Neural crest cell (in vitro differentiated cells): ENCODE data around the gene PHF21A. TPM values are rescaled to one million over a fixed set of nuclear protein-coding genes. Genes with fewer than 3 reads are reported as not detected.
A peak's percentile ranks its signal among the peaks of the same experiment; 100 is the strongest.
"Not testable (repeated sequence)": the region's sequence is repeated elsewhere in the genome, so short reads cannot be mapped to it uniquely, and the experiment has no call there.

ENCODE experiments used
- DNase-seq: peaks from one replicate; pipeline ENCODE4 v3.0.0; 2021; ENCODE audit warnings: low read depth, mixed read lengths, low spot score
- H3K27ac Mint-ChIP-seq: one replicate; pipeline ENCODE4 v1.8.0; 2021; ENCODE audit warnings: mild to moderate bottlenecking, mixed read lengths; ENCODE audit not compliant: unreplicated experiment
- H3K27me3 Mint-ChIP-seq: 2 replicates; pipeline ENCODE4 v1.8.0; 2021; ENCODE audit warnings: low read depth, mild to moderate bottlenecking, mixed read lengths
- H3K36me3 Mint-ChIP-seq: 2 replicates; pipeline ENCODE4 v1.8.0; 2021; ENCODE audit warnings: low read depth, mild to moderate bottlenecking, mixed read lengths
- H3K4me1 Mint-ChIP-seq: 2 replicates; pipeline ENCODE4 v1.8.0; 2021; ENCODE audit warnings: mixed read lengths
- H3K4me3 Mint-ChIP-seq: one replicate; pipeline ENCODE4 v1.8.0; 2021; ENCODE audit warnings: mild to moderate bottlenecking, mixed read lengths
- H3K9me3 Mint-ChIP-seq: 2 replicates; pipeline ENCODE4 v1.8.0; 2021; ENCODE audit warnings: mixed read lengths
- CTCF ChIP-seq: fragments of 200-600 bp; sonication (generic); conservative IDR thresholded peaks from 2 replicates; pipeline ENCODE4 v1.5.0; 2021; ENCODE audit warnings: antibody characterized with exemption, mild to moderate bottlenecking
- total RNA-seq: library from RNA; stranded (reverse); gene quantifications from 2 replicates; pipeline ENCODE4 v1.2.1, GENCODE V29; 2021

Gene PHF21A
- total RNA-seq, 1 donor from 2014 or later: 56.5 TPM

DNA sequence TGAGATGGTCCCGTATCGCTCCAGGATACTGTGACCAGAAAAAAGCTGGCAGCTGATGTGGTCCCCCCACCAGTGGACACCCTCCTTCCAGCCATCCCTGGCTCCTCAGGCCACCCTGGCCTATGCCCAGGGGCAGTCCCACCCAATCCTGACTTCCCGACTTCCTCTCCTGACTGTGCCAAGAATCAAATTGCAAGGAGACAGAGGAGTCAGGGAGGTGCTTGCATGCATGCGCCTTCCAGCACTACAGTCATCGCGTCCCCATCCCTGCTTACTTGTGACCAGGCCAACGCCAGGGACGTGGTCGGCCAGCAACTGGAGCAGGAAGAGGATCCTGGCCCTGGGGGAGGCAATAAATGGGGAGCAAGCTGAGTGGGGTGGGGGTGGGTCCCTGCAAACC lies 210.6 kb downstream of the PHF21A start:
- Mint-ChIP-seq H3K4me3 (no peak overlapping the region), H3K9me3 (no peaks in the 10 kb centered on the region), H3K36me3 (no peaks in the 10 kb centered on the region), H3K27me3 (no peaks in the 10 kb centered on the region), H3K4me1 (peaks cover 11% of the 10 kb centered on the region), H3K27ac (no peak overlapping the region)
- DNase-seq: no peak
- TF ChIP-seq CTCF: no peak

- TF ChIP-seq CTCF: no peak
- Mint-ChIP-seq H3K27ac (no peak overlapping the region), H3K4me1 (peaks cover 11% of the 10 kb centered on the region), H3K9me3 (no peaks in the 10 kb centered on the region), H3K36me3 (no peaks in the 10 kb centered on the region), H3K4me3 (no peak overlapping the region), H3K27me3 (no peaks in the 10 kb centered on the region)
- DNase-seq: no peak
These were observed 211.4 kb downstream of the PHF21A start for GRCh38 chr11:45909594-45910475.

GRCh38 chr11:45907911-45908370 lies 213.3 kb downstream of the PHF21A start:
- peak overlapping the region; percentile 70 for H3K4me3 Mint-ChIP-seq
- no peak overlapping the region for H3K27ac Mint-ChIP-seq

GRCh38 chr11:45906965-45907611 lies 214.2 kb downstream of the PHF21A start, which contains the start of gene FREY1:
Gene FREY1 (minus strand): TSS chr11:45907271. CDS start chr11:45907245, 26 bp downstream.
- no peak for DNase-seq
- peak within 1 kb of the TSS; percentile 70 for H3K4me3 Mint-ChIP-seq
- no peaks in the 10 kb centered on the region for H3K36me3 Mint-ChIP-seq
- peak within 1 kb of the TSS; percentile 38 for H3K27ac Mint-ChIP-seq
- no peaks in the 10 kb centered on the region for H3K27me3 Mint-ChIP-seq
- H3K9me3 Mint-ChIP-seq: no peaks in the 10 kb centered on the region
- no peak for TF ChIP-seq CTCF
- H3K4me1 Mint-ChIP-seq: peaks cover 11% of the 10 kb centered on the region

More at GRCh38 chr11:45907911-45908370, 213.3 kb downstream of the PHF21A start:
- no peaks in the 10 kb centered on the region for H3K27me3 Mint-ChIP-seq
- TF ChIP-seq CTCF: no peak
- H3K4me1 Mint-ChIP-seq: peaks cover 11% of the 10 kb centered on the region
- H3K9me3 Mint-ChIP-seq: no peaks in the 10 kb centered on the region
- H3K36me3 Mint-ChIP-seq: no peaks in the 10 kb centered on the region
- no peak for DNase-seq

- Mint-ChIP-seq H3K27me3 (no peaks in the 10 kb centered on the region), H3K27ac (peak overlapping the region; percentile 38), H3K9me3 (no peaks in the 10 kb centered on the region), H3K4me3 (peak overlapping the region; percentile 70), H3K4me1 (peaks cover 19% of the 10 kb centered on the region), H3K36me3 (no peaks in the 10 kb centered on the region)
- DNase-seq: no peak
- no peak for TF ChIP-seq CTCF
These were observed 215.1 kb downstream of the PHF21A start for GRCh38 chr11:45906096-45906682.

DNA sequence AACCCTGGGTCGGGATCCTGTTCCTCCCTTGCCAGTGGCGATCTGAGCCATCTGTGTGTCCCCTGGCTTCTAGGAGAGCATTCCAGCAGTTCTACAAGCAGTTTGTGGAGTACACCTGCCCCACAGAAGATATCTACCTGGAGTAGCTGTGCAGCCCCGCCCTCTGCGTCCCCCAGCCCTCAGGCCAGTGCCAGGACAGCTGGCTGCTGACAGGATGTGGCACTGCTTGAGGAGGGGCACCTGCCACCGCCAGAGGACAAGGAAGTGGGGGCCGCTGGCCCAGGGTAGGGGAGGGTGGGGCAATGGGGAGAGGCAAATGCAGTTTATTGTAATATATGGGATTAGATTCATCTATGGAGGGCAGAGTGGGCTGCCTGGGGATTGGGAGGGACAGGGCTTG lies 215.7 kb downstream of the PHF21A start:
- H3K27me3 Mint-ChIP-seq, H3K27ac Mint-ChIP-seq, H3K36me3 Mint-ChIP-seq, H3K9me3 Mint-ChIP-seq, DNase-seq: not testable (repeated sequence)
- peak overlapping the region; percentile 38 for H3K4me3 Mint-ChIP-seq
- H3K4me1 Mint-ChIP-seq: peaks cover 26% of the 10 kb centered on the region
